Peyer's patch (tissue), 4 donors: ENCODE data around the gene DACT3. TPM values are rescaled to one million over a fixed set of nuclear protein-coding genes. Genes with fewer than 3 reads are reported as not detected.

Experiments used
- DNase-seq, 3 donors: peaks; one replicate each; pipeline ENCODE4 v3.0.0-alpha.2; 2017 to 2019
- H3K27ac ChIP-seq, 4 donors: fragments of 200-600 bp; sonication (generic); one replicate each; pipeline ENCODE4 v1.5.1; 2016 to 2019
- H3K27me3 ChIP-seq, 2 donors: fragments of 200-600 bp; sonication (generic); one replicate each; pipeline ENCODE4 v1.5.1; 2019
- H3K36me3 ChIP-seq, 3 donors: fragments of 200-600 bp; sonication (generic); one replicate each; pipeline ENCODE4 v1.5.1; 2016 to 2019
- H3K4me1 ChIP-seq, 4 donors: fragments of 200-600 bp; sonication (generic); one replicate each; pipeline ENCODE4 v1.5.1; 2016 to 2019
- H3K4me3 ChIP-seq, 4 donors: fragments of 200-600 bp; sonication (generic); 1 replicate in 3 of 4; 2 replicates in 1 of 4; pipeline ENCODE4 v1.5.1; 2016 to 2019; ENCODE audit warnings: mild to moderate bottlenecking in 1 of 4
- H3K9me3 ChIP-seq, 4 donors: fragments of 200-600 bp; sonication (generic); one replicate each; pipeline ENCODE4 v1.5.1; 2016 to 2019; ENCODE audit warnings: mild to moderate bottlenecking in 1 of 4
- POLR2A ChIP-seq, 2 donors: fragments of 450-650 bp; IDR thresholded peaks; one replicate each; pipeline ENCODE4 v1.5.1; 2017; ENCODE audit warnings: antibody characterized with exemption in 2 of 2, mild to moderate bottlenecking in 2 of 2, moderate library complexity in 2 of 2
- total RNA-seq, 4 donors: library from RNA; depleted of rRNA; stranded (reverse); fragments of >200 nt; gene quantifications; one replicate each; pipeline ENCODE4 v1.1.0, GENCODE V29; 2016
- TF ChIP-seq, protein P1 (sequence below), 6 experiments: fragments of 450-650 bp in 4 of 6; fragments of 200-600 bp in 2 of 6; sonication (generic) in 1 of 6; IDR thresholded peaks; one replicate each; pipeline ENCODE4 v1.5.1; 2017 to 2019; ENCODE audit warnings: antibody characterized with exemption in 6 of 6, mild to moderate bottlenecking in 3 of 6, moderate library complexity in 1 of 6

Gene DACT3
- total RNA-seq, 4 donors from 2014 or later, result 0.53 to 2.3 (median 1.4) TPM

DNA sequence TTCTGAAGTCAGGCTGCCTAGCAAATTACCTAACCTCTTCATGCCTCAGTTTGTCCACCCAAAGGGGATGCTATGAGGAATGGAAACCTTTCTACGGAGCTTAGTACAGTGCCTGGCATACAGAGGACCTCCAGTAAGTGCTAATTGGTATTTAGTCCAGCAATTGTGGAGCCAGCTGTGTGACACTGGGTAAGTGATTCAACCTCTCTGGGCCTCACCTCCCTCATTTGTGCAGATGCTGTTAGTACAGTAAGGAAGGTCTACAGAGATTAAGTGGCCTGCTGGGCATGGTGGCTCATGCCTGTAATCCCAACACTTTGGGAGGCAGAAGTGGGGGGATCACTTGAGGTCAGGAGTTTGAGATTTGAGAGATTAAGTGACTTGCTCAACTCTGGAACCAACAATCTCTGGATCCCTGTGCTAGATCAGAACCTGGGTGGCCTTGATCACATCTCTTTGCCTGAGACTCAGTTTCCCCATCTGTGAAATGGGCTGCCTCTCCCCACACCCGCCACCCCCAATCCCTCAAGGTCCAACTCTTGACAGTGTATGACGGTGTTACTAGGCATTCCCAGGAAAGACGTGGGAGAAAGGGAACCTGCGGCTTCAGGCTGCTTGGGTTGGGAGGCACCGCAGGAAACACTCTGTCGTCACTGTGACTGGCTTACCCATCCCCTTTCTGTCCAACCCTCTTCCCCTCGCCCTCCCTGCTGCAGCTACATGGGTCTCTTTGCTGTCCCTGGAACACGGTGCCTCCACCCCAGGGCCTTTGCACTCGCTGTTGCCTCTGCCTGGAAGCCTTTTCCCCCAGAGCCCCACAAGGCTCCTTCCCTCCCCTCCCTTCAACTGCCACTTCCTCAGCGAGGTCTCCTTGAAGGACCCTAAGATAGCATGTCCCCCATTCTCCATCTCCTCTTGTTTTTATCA lies 37.7 kb upstream of the DACT3 start:
- H3K27ac ChIP-seq, result no peak overlapping the region
- DNase-seq, result no peak
- H3K9me3 ChIP-seq, result no peaks in the 10 kb centered on the region
- H3K36me3 ChIP-seq, result peaks cover 0 to 87% (median 9%) of the 10 kb centered on the region in 3 donors
- H3K4me1 ChIP-seq, result peaks cover 0 to 4% (median 0%) of the 10 kb centered on the region in 4 donors
- TF ChIP-seq, protein P1, sequence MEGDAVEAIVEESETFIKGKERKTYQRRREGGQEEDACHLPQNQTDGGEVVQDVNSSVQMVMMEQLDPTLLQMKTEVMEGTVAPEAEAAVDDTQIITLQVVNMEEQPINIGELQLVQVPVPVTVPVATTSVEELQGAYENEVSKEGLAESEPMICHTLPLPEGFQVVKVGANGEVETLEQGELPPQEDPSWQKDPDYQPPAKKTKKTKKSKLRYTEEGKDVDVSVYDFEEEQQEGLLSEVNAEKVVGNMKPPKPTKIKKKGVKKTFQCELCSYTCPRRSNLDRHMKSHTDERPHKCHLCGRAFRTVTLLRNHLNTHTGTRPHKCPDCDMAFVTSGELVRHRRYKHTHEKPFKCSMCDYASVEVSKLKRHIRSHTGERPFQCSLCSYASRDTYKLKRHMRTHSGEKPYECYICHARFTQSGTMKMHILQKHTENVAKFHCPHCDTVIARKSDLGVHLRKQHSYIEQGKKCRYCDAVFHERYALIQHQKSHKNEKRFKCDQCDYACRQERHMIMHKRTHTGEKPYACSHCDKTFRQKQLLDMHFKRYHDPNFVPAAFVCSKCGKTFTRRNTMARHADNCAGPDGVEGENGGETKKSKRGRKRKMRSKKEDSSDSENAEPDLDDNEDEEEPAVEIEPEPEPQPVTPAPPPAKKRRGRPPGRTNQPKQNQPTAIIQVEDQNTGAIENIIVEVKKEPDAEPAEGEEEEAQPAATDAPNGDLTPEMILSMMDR (IDR thresholded peaks at IDR 0.05), result no peak
- no peak for TF ChIP-seq POLR2A (IDR thresholded peaks at IDR 0.05)
- no peaks in the 10 kb centered on the region for H3K27me3 ChIP-seq
- H3K4me3 ChIP-seq, result no peak overlapping the region

- DNase-seq, result peak; percentile 31 to 97 (median 94)
- Histone ChIP-seq H3K27me3 (no peaks in the 10 kb centered on the region), H3K4me3 (peak overlapping the region in 1 of 4 donors; percentile 18), H3K36me3 (peaks cover under 1 to 87% (median 4%) of the 10 kb centered on the region in 3 donors), H3K27ac (peak overlapping the region in 2 of 4 donors; percentile 5 to 23), H3K4me1 (peaks cover 0 to 4% (median 0%) of the 10 kb centered on the region in 4 donors), H3K9me3 (no peaks in the 10 kb centered on the region)
- TF ChIP-seq POLR2A (IDR thresholded peaks at IDR 0.05), result peak in 1 of 2 donors; percentile 6
- TF ChIP-seq, protein P1 (IDR thresholded peaks at IDR 0.05), result no peak
Observed at GRCh38 chr19:46697204-46697960, 36.4 kb upstream of the DACT3 start.

DNA sequence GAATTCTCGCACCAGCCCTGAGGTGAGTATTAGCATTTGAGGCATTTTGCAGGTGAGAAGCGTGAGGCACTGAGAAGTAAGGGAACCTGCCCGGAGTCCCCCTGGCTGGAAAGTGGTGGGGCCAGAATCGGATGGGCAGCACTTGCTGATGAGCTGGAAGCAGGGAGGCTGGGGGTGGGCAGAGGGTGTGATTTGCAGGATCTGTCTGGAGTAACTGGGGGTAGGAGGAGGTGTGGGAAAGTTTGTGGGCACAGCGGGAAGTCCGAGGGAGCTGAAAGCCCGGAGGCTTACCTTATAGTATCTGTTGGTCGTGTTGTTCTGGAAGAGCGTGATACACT lies 35.9 kb upstream of the DACT3 start:
- Histone ChIP-seq H3K36me3 (peaks cover 2 to 87% (median 6%) of the 10 kb centered on the region in 3 donors), H3K27me3 (no peaks in the 10 kb centered on the region), H3K9me3 (no peaks in the 10 kb centered on the region), H3K4me1 (peaks cover 0 to 4% (median 0%) of the 10 kb centered on the region in 4 donors), H3K4me3 (no peak overlapping the region), H3K27ac (peak overlapping the region in 2 of 4 donors; percentile 5 to 23)
- TF ChIP-seq, protein P1 (IDR thresholded peaks at IDR 0.05), result no peak
- TF ChIP-seq POLR2A (IDR thresholded peaks at IDR 0.05), result no peak
- no peak for DNase-seq

- Histone ChIP-seq H3K4me3 (no peak overlapping the region), H3K27me3 (no peaks in the 10 kb centered on the region), H3K27ac (no peak overlapping the region), H3K36me3 (peaks cover 0 to 87% (median 6%) of the 10 kb centered on the region in 3 donors), H3K9me3 (no peaks in the 10 kb centered on the region), H3K4me1 (peaks cover 0 to 4% (median 0%) of the 10 kb centered on the region in 4 donors)
- TF ChIP-seq POLR2A (IDR thresholded peaks at IDR 0.05), result no peak
- TF ChIP-seq, protein P1 (IDR thresholded peaks at IDR 0.05), result no peak
- DNase-seq, result no peak
Observed at GRCh38 chr19:46696052-46696451, 35.1 kb upstream of the DACT3 start.

- TF ChIP-seq, protein P1 (IDR thresholded peaks at IDR 0.05), result no peak
- TF ChIP-seq POLR2A (IDR thresholded peaks at IDR 0.05), result no peak
- Histone ChIP-seq H3K36me3 (peaks cover 0 to 87% (median 6%) of the 10 kb centered on the region in 3 donors), H3K9me3 (no peaks in the 10 kb centered on the region), H3K4me1 (peaks cover 0 to 4% (median 0%) of the 10 kb centered on the region in 4 donors), H3K27ac (no peak overlapping the region), H3K27me3 (no peaks in the 10 kb centered on the region), H3K4me3 (no peak overlapping the region)
- no peak for DNase-seq
Observed at GRCh38 chr19:46693760-46694159, 32.8 kb upstream of the DACT3 start.
